ENCODE measurements around the gene PCSK9.
"Not testable (repeated sequence)": the region's sequence is repeated elsewhere in the genome, so short reads cannot be mapped to it uniquely, and the experiment has no call there.

Gene PCSK9

GRCh38 chr1:55026682-55027081 is 12.7 kb upstream of the PCSK9 start:
- H3K9me3 Mint-ChIP-seq; H3K27ac Mint-ChIP-seq; H3K4me3 Mint-ChIP-seq; H3K27me3 Mint-ChIP-seq; ATAC-seq; DNase-seq; H3K4me1 Mint-ChIP-seq; H3K36me3 Mint-ChIP-seq (ENCODE audit: low read depth): not testable (repeated sequence)

- DNase-seq; H3K36me3 Mint-ChIP-seq (ENCODE audit: low read depth); H3K9me3 Mint-ChIP-seq; ATAC-seq; H3K4me3 Mint-ChIP-seq; H3K27ac Mint-ChIP-seq; H3K4me1 Mint-ChIP-seq: not testable (repeated sequence)
- peaks cover 18% of the 10 kb centered on the region for H3K27me3 Mint-ChIP-seq
Measured at GRCh38 chr1:55031098-55031497, 8.2 kb upstream of the PCSK9 start.

GRCh38 chr1:55033265-55033614 is 6.1 kb upstream of the PCSK9 start:
- no peak for DNase-seq
- Mint-ChIP-seq H3K4me3 (no peak overlapping the region), H3K27me3 (peaks cover 34% of the 10 kb centered on the region), H3K4me1 (no peaks in the 10 kb centered on the region), H3K36me3 (ENCODE audit: low read depth) (no peaks in the 10 kb centered on the region), H3K9me3 (no peaks in the 10 kb centered on the region), H3K27ac (no peak overlapping the region)
- peak; percentile 28 for ATAC-seq

GRCh38 chr1:55034476-55035133 is 4.7 kb upstream of the PCSK9 start:
- Mint-ChIP-seq H3K9me3 (no peaks in the 10 kb centered on the region), H3K27me3 (peaks cover 48% of the 10 kb centered on the region), H3K27ac (no peak overlapping the region), H3K36me3 (ENCODE audit: low read depth) (no peaks in the 10 kb centered on the region), H3K4me1 (no peaks in the 10 kb centered on the region), H3K4me3 (no peak overlapping the region)
- ATAC-seq (no peak), DNase-seq (no peak)

GRCh38 chr1:55035904-55036303 is 3.4 kb upstream of the PCSK9 start:
- DNase-seq (no peak), ATAC-seq (no peak)
- H3K27me3 Mint-ChIP-seq: peaks cover 55% of the 10 kb centered on the region
- no peaks in the 10 kb centered on the region for H3K36me3 Mint-ChIP-seq (ENCODE audit: low read depth)
- no peak overlapping the region for H3K27ac Mint-ChIP-seq
- H3K4me1 Mint-ChIP-seq: peaks cover 1% of the 10 kb centered on the region
- no peak overlapping the region for H3K4me3 Mint-ChIP-seq
- H3K9me3 Mint-ChIP-seq: no peaks in the 10 kb centered on the region

GRCh38 chr1:55037733-55038551 is 1.4 kb upstream of the PCSK9 start:
- Mint-ChIP-seq H3K27me3 (peaks cover 66% of the 10 kb centered on the region), H3K27ac (no peak overlapping the region), H3K4me3 (no peak overlapping the region), H3K36me3 (ENCODE audit: low read depth) (no peaks in the 10 kb centered on the region), H3K4me1 (peaks cover 8% of the 10 kb centered on the region), H3K9me3 (no peaks in the 10 kb centered on the region)
- DNase-seq: no peak
- ATAC-seq: no peak

- DNase-seq: no peak
- Mint-ChIP-seq H3K9me3 (no peaks in the 10 kb centered on the region), H3K4me3 (no peak overlapping the region), H3K27ac (no peak overlapping the region), H3K4me1 (peaks cover 8% of the 10 kb centered on the region), H3K36me3 (ENCODE audit: low read depth) (no peaks in the 10 kb centered on the region), H3K27me3 (peaks cover 63% of the 10 kb centered on the region)
- no peak for ATAC-seq
Measured at GRCh38 chr1:55038552-55038838, 853 bp upstream of the PCSK9 start.

- Mint-ChIP-seq H3K4me3 (no peak overlapping the region), H3K36me3 (ENCODE audit: low read depth) (no peaks in the 10 kb centered on the region)
- no peak for DNase-seq
Measured at GRCh38 chr1:55038974-55039341, 390 bp upstream of the PCSK9 start.

GRCh38 chr1:55040083-55040932 is 960 bp downstream of the PCSK9 start:
- no peaks in the 10 kb centered on the region for H3K9me3 Mint-ChIP-seq
- peaks cover 8% of the 10 kb centered on the region for H3K4me1 Mint-ChIP-seq
- DNase-seq (no peak), ATAC-seq (no peak)
- H3K27ac Mint-ChIP-seq: no peak overlapping the region
- peaks cover 56% of the 10 kb centered on the region for H3K27me3 Mint-ChIP-seq
- H3K36me3 Mint-ChIP-seq (ENCODE audit: low read depth): no peaks in the 10 kb centered on the region
- no peak overlapping the region for H3K4me3 Mint-ChIP-seq

More at GRCh38 chr1:55038974-55039341, 390 bp upstream of the PCSK9 start:
- Mint-ChIP-seq H3K27ac (no peak overlapping the region), H3K27me3 (peaks cover 59% of the 10 kb centered on the region), H3K9me3 (no peaks in the 10 kb centered on the region), H3K4me1 (peaks cover 8% of the 10 kb centered on the region)
- no peak for ATAC-seq

GRCh38 chr1:55040933-55041494 is 1.7 kb downstream of the PCSK9 start:
- Mint-ChIP-seq H3K4me3 (no peak overlapping the region), H3K36me3 (ENCODE audit: low read depth) (no peaks in the 10 kb centered on the region), H3K4me1 (peaks cover 8% of the 10 kb centered on the region), H3K27ac (no peak overlapping the region), H3K9me3 (no peaks in the 10 kb centered on the region), H3K27me3 (peaks cover 52% of the 10 kb centered on the region)
- ATAC-seq (peak; percentile 72), DNase-seq (no peak)

- ATAC-seq (no peak), DNase-seq (no peak)
- Mint-ChIP-seq H3K9me3 (no peaks in the 10 kb centered on the region), H3K4me3 (no peak overlapping the region), H3K27ac (no peak overlapping the region), H3K27me3 (peaks cover 47% of the 10 kb centered on the region), H3K4me1 (peaks cover 8% of the 10 kb centered on the region), H3K36me3 (ENCODE audit: low read depth) (no peaks in the 10 kb centered on the region)
Measured at GRCh38 chr1:55041613-55042012, 2.3 kb downstream of the PCSK9 start.

GRCh38 chr1:55043011-55043410 is 3.7 kb downstream of the PCSK9 start:
- Mint-ChIP-seq H3K36me3 (ENCODE audit: low read depth) (no peaks in the 10 kb centered on the region), H3K9me3 (no peaks in the 10 kb centered on the region), H3K27me3 (peaks cover 37% of the 10 kb centered on the region), H3K4me1 (peaks cover 8% of the 10 kb centered on the region), H3K27ac (no peak overlapping the region), H3K4me3 (no peak overlapping the region)
- DNase-seq (no peak), ATAC-seq (no peak)

- Mint-ChIP-seq H3K27ac (no peak overlapping the region), H3K4me1 (peaks cover 8% of the 10 kb centered on the region), H3K4me3 (no peak overlapping the region), H3K36me3 (ENCODE audit: low read depth) (no peaks in the 10 kb centered on the region), H3K9me3 (no peaks in the 10 kb centered on the region), H3K27me3 (peaks cover 30% of the 10 kb centered on the region)
- ATAC-seq (no peak), DNase-seq (no peak)
Measured at GRCh38 chr1:55043726-55044125, 4.4 kb downstream of the PCSK9 start.

- ATAC-seq (no peak), DNase-seq (no peak)
- H3K36me3 Mint-ChIP-seq (ENCODE audit: low read depth): no peaks in the 10 kb centered on the region
- H3K27ac Mint-ChIP-seq: no peak overlapping the region
- peaks cover 21% of the 10 kb centered on the region for H3K27me3 Mint-ChIP-seq
- no peak overlapping the region for H3K4me3 Mint-ChIP-seq
- H3K9me3 Mint-ChIP-seq: no peaks in the 10 kb centered on the region
- peaks cover 8% of the 10 kb centered on the region for H3K4me1 Mint-ChIP-seq
Measured at GRCh38 chr1:55044617-55045397, 5.5 kb downstream of the PCSK9 start.
